ENCODE data around the gene NECAB3. TPM values are rescaled to one million over a fixed set of nuclear protein-coding genes. Genes with fewer than 3 reads are reported as not detected.
A peak's percentile ranks its signal among the peaks of the same experiment; 100 is the strongest.
"Not testable (repeated sequence)": the region's sequence is repeated elsewhere in the genome, so short reads cannot be mapped to it uniquely, and the experiment has no call there.

The NECAB3 gene, protein sequence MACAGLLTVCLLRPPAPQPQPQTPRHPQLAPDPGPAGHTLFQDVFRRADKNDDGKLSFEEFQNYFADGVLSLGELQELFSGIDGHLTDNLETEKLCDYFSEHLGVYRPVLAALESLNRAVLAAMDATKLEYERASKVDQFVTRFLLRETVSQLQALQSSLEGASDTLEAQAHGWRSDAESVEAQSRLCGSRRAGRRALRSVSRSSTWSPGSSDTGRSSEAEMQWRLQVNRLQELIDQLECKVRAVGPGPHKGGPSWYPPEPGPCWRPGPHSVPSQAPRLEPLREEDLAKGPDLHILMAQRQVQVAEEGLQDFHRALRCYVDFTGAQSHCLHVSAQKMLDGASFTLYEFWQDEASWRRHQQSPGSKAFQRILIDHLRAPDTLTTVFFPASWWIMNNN
- 32.1 TPM for polyA plus RNA-seq (ENCODE audit: insufficient read length)

DNA sequence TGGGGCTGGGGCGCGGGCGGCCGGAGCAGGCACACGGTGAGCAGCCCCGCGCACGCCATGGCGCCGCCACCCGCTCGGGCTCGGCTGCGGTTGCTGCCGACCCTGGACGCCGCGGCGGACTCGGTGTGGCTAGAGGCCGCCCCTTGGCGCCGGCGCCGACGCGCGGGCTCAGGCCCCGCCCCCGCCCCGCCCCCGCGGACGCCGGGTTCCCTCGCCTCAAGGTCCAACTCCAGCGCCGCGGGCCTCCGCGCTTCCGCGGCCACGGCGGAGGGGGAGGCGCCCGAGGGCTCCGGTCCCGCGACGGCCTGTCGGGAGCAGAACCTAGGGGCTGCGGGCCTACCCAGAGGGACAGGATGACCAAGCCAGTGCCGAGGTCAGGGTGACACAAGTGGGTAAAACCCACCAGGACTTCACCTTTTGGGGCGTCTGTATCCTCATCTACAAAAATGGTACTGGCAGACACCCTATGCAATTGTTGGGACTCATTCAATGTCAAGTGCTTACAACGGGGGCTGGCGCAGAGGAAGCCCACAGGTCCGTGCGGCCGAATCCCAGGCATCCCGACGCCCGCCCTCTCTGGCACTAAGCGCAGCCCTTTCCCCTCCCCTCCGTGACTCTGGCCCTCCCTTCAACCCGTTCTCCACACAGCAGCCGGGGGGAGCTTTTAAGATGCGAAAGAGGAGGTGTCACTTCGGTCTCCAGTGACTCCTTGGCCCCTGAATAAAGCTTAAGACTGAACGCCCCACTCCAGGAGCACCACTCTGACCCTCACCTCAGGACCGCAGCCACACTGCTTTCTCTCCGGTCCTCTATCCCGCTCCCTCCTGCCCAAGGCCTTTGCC, at the start of gene NECAB3:
Gene NECAB3 (minus strand): TSS at position 135 of the 842 bp plus-strand sequence. CDS start 76 bp downstream, at position 59.
- DNase-seq, result peak; percentile 85

DNA sequence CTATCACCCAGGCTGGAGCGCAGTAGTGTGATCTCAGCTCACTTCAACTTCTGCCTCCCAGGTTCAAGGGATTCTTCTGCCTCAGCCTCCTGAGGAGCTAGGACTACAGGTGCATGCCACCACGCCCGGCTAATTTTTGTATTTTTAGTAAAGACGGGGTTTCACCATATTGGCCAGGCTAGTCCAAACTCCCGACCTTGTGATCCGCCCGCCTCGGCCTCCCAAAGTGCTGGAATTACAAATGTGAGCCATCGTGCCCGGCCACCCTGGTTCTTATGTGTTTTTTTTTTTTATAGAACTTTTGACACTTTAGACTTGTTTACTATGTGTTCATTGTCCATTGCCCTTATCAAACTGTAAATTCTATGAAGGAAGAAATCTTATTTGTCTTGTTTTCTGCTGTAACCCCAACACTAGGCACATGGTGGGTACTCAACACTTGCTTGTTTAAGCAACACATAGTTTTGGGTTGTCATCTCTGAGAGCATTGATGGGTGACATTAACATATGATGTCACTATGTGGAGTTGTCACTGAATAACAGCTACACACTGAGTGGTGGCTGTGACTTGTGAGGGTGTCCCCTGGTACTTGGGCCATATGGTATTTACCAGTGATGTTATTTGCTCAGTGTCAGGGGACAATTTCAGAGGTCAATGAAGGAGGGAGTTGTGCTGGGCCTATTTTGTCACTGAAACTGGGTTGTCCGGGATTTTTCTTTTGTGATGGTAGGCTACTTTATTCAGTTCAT, 47.3 kb upstream of the NECAB3 start:
- no peak for DNase-seq

- DNase-seq, result peak; percentile 96
Observed at GRCh38 chr20:33719989-33720709, 45.9 kb upstream of the NECAB3 start, which contains the start of gene PXMP4. TSS of gene PXMP4 (minus strand) at chr20:33720310. CDS start at chr20:33720207, 103 bp downstream.

DNA sequence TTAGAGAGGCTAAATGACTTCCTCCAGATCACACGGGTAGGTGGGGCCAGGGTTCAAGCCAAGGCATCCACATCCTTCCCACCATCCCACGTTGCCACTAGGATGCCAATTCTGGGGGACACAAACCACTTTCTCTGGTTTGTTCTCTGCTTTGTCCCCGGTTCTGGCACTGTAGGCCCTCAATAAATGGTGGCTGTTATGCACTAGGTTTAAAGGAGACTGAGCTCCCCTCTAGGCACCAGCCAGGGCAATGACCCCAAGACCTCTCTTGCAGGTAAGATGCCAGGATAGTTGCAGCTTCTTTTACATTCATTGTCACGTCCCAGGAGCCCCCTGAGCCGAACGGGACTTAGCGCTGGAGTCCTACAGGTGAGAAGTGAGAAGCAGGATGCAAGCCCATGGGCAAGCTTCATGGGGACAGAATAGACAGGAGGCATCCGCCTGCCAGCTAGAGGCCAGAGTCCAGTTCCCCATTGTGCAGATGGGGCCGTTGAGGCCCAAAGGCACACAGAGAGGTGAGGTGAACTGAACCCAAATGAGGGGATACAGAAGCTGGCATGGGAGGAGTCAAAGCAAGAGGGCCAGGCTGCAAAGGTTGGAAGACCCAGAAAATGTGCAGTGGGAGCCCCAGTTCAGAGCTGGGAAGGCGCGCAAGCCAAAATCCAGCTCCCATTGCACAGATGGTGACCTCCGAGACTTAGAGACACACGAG, 45.2 kb upstream of the NECAB3 start:
- DNase-seq, result no peak

DNA sequence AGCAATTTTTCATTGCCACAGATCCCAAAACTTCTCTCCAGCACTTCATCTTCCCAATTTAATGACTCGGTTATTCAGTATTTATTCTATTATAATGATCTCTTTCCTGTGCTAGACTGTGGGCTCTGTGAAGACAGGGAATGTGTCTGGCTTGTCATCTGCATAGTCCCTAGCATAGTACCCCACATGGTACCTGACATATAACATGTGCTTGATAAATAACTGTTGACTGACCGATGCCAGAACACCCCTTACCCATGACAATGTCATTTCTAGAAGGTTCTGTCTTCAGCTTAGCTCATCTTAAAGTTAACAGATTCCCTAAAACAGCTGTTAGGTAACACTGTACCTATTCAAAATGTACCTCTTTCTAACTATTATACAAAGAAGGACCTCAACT, 42.3 kb upstream of the NECAB3 start:
- DNase-seq, result no peak

DNA sequence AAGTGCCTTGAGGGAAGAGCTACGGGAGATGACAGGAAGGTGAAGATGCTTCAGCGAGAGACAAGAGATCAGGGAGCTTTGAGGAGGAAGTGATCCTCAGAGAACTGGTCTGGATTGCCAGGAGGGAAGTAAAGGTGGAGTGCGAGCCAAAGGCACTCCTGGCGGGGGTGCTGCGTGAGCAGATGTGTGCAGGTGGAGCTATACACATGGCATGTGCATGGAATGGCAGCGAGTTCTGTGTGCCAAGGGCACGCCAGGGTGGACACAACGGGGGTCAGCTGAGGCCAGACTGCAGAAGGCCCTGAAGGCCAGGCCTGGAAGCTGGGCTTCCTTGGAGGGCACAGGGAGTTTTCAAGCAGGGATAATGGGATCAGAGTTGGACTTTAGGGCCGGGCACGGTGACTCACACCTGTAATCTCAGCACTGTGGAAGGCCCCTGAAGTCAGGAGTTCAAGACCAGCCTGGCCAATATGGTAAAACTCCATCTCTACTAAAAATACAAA, 39.7 kb upstream of the NECAB3 start:
- DNase-seq, result no peak

DNA sequence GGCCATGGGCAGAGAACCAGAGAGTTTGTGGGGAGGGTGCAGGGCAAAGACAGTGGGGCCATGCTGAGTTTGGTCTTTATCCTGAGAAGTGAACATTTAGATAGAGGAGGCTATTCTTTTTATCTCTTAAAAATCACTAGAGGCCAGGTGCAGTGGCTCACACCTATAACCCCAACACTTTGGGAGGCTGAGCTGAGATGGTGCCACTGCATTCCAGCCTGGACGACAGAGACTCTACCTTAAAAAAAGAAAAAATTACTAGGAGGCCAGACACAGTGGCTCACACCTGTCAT, 37.2 kb upstream of the NECAB3 start:
- no peak for DNase-seq

DNA sequence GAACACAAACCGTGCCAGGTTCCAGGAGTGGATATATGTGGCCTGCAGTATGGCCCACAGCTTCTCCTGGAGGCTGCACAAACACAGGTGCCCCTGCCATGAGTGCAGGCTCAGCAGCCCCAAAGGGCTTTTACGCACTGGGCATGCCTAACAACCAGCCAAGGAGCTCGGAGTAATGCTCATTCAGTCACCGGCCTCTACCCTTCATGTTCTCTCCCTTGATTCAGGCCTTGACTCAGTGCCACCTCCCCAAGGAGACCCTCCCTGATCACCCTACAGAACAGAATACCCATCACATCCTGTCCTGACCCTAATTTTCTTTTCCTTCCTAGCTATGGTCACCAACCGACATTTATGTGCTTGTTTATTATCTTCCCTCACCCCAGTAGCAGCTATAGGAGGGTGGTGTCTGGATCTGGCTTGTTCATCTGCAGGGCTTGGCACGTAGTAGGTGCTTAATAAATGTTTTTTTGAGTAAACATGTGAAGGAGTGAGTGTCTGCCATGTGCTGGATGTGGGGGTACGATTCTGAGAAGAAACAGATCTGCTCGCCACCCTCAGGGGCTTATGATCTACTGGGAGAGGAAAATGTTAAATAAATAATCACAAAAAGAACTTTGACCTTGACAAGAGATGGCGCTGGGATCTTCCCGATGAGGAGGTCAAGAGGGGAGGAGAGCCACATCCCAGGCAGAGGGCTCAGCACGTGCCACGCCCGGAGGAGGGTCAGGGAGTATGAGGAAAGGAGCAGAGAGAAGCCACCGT, 36.6 kb upstream of the NECAB3 start:
- no peak for DNase-seq

- no peak for DNase-seq
Observed at GRCh38 chr20:33709905-33710541, 35.8 kb upstream of the NECAB3 start.

GRCh38 chr20:33709398-33709797, 35.2 kb upstream of the NECAB3 start:
- no peak for DNase-seq

DNA sequence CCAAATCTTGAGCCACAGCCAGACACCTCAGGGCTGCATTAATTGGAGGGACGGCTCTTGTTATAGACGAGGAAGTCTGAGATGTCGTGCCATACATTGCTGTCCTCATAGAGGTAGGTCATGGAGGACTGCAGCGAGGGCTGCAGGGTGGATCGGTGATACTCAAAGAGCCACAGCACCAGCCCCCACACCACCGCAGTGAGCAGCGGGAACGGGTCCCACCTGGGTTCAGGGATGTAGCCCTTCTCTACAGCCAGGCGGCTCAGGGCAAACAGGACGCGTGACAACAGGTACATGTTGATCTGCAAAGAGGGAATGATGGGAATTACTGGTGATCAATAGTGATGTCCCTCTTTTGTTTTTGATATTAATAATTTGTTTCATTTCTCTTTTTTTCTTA, 33.4 kb upstream of the NECAB3 start:
- DNase-seq, result no peak

GRCh38 chr20:33704197-33704924, 30.1 kb upstream of the NECAB3 start:
- no peak for DNase-seq

DNA sequence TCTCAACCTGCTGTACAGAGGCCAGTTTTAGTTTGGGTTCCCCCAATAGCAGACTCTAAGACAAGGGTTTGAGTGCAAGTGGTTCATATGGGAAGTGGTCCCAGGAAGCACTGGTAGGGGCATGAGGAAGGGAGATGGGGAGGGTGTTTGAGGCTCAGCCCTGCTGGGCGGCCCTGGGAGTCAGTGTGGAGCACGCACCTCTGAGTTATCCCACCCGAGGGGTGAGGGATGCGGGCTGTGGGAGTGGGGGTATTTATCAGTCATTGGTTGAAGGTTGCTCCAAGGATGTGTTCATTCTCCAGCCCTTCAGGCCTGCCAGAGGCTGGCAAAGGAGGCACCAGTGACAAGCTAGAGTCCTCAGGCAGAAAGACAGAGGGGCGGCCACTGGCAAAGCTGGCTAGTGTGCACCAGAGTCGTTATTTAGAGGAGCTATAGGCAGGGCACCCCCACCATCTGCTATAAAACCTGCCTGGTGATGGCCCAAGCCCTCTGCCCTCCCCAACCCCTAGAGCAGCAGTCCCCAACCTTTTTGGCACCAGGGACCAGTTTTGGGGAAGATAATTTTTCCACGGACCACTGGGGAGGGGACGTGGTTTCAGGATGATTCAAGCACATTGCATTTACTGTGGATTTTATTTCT, 29.4 kb upstream of the NECAB3 start:
- DNase-seq, result no peak

DNA sequence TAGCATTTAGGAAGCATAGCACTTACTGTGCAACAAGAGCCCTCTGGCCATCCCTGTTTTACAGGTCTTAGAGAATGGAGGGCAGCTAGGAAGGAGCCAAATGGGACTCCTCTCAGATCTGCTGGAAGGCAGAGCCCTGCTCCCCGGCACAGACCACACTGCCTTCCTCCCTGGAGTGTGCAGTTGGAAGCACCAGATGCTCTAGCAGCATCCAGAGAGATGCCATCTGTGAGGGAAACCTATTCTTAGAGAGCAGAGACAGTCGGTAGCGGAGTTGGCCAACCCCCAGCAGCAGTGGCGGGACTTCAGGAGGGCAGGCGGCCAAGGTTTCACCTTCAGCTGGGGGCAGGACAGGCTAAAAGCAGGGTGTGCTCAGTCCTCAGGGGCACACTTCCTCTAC, 28.6 kb upstream of the NECAB3 start:
- DNase-seq, result no peak

DNA sequence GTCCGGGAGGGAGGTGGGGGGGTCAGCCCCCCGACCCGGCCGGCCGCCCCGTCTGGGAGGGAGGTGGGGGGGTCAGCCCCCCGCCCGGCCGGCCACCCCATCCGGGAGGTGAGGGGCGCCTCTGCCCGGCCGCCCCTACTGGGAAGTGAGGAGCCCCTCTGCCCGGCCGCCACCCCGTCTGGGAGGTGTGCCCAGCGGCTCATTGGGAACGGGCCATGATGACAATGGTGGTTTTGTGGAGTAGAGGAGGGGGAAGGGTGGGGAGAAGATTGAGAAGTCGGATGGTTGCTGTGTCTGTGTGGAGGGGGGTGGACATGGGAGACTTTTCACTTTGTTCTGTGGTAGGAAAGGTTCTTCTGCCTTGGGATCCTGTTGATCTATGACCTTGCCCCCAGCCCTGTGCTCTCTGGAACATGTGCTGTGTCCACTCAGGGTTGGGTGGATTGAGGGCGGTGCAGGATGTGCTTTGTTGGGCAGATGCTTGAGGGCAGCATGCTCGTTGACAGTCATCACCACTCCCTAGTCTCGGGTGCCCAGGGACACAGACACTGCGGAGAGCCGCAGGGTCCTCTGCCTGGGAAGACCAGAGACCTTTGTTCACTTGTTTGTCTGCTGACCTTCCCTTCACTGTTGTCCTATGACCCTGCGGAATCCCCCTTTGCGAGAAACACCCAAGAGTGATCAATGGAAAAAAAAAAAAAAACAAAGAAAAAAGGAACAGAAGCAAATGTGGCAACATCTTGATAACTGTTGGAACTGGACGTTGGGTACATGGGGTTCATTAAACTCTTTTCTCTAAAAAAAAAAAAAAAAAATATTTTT, 27.6 kb upstream of the NECAB3 start:
- no peak for DNase-seq

DNA sequence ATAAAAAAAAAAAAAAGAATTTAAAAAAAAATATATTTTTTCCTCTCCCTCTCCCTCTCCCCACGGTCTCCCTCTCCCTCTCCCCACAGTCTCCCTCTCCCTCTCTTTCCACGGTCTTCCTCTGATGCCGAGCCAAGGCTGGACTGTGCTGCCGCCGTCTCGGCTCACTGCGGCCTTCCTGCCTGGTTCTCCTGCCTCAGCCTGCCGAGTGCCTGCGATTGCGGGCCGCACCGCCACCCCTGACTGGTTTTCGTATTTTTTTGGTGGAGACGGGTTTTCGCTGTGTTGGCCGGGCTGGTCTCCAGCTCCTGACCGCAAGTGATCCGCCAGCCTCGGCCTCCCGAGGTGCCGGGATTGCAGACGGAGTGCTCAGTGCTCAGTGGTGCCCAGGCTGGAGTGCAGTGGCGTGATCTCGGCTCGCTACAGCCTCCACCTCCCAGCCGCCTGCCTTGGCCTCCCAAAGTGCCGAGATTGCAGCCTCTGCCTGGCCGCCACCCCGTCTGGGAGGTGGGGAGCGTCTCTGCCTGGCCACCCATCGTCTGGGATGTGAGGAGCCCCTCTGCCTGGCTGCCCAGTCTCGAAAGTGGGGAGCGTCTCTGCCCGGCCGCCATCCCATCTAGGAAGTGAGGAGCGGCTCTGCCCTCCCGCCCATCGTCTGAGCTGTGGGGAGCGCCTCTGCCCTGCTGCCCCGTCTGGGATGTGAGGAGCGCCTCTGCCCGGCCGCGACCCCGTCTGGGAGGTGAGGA, 26.6 kb upstream of the NECAB3 start:
- DNase-seq, result not testable (repeated sequence)

- DNase-seq, result not testable (repeated sequence)
Observed at GRCh38 chr20:33698966-33699365, 24.7 kb upstream of the NECAB3 start.
